HG02798 (cell line): ENCODE data around the gene PELI1.

Experiments used
- ATAC-seq: cut with Tn5 transposase; IDR thresholded peaks from one replicate; pipeline ENCODE4 v1.9.1; 2021; ENCODE audit warnings: mild to moderate bottlenecking; ENCODE audit not compliant: unreplicated experiment, poor library complexity

The PELI1 gene

GRCh38 chr2:64049633-64050220 lies 94.5 kb downstream of the PELI1 start:
- ATAC-seq = peak; percentile 85

DNA sequence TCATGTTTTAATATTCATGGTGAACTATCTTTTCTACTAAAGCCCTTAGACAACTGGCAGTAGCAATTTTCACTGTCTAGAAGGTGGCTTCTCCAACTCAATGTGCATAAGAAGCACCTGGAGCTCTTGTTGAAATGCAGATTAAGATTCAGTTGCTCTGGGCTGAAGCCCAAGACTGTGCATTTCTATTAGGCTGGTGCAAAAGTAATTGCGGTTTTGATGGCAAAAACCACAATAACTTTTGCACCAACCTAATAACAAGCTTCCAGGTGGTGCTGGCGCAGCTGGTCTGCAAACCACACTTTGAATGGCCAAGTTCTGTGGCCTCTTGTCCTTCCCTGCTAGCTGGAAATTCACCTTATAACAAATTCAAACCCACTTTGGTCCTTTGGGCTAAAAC lies 98.3 kb downstream of the PELI1 start:
- no peak for ATAC-seq
